Aorta (tissue), 5 donors: Measurements from ENCODE around the gene VRK3. TPM values are rescaled to one million over a fixed set of nuclear protein-coding genes. Genes with fewer than 3 reads are reported as not detected.
"Not testable (repeated sequence)": the region's sequence is repeated elsewhere in the genome, so short reads cannot be mapped to it uniquely, and the experiment has no call there.

ENCODE experiments used
- ATAC-seq: fragments of 200-7000 bp; cut with Tn5 transposase; one replicate; pipeline ENCODE4 v1.9.1; 2022; ENCODE audit warnings: moderate library complexity; ENCODE audit not compliant: low FRiP score
- DNase-seq, 2 donors: peaks; one replicate each; pipeline ENCODE4 v3.0.0-alpha.2; 2020
- H3K27ac ChIP-seq, 2 donors: one replicate each; pipeline ENCODE4 v1.5.1; 2013; ENCODE audit warnings: low read length in 2 of 2, mild to moderate bottlenecking in 2 of 2, moderate library complexity in 2 of 2, control low read depth in 1 of 2, inconsistent platforms in 1 of 2, low read depth in 1 of 2
- H3K27me3 ChIP-seq, 2 donors: one replicate each; pipeline ENCODE4 v1.6.1; 2013; ENCODE audit warnings: control low read depth in 1 of 2, low read length in 1 of 2, mild to moderate bottlenecking in 1 of 2, moderate library complexity in 1 of 2; ENCODE audit not compliant: insufficient read depth in 2 of 2, control insufficient read depth in 1 of 2
- H3K36me3 ChIP-seq, 2 donors: one replicate each; pipeline ENCODE4 v1.6.1; 2013; ENCODE audit warnings: control low read depth in 1 of 2, low read length in 1 of 2, mild to moderate bottlenecking in 1 of 2; ENCODE audit not compliant: insufficient read depth in 2 of 2, control insufficient read depth in 1 of 2
- H3K4me1 ChIP-seq, 2 donors: one replicate each; pipeline ENCODE4 v1.6.1; 2013; ENCODE audit warnings: low read length in 2 of 2, control low read depth in 1 of 2, mild to moderate bottlenecking in 1 of 2, moderate library complexity in 1 of 2; ENCODE audit not compliant: insufficient read depth in 2 of 2, control insufficient read depth in 1 of 2
- H3K4me3 ChIP-seq, 2 donors: one replicate each; pipeline ENCODE4 v1.5.1; 2013; ENCODE audit warnings: low read length in 2 of 2, control low read depth in 1 of 2, mild to moderate bottlenecking in 1 of 2
- H3K9me3 ChIP-seq: one replicate; pipeline ENCODE4 v1.6.1; 2013; ENCODE audit warnings: mild to moderate bottlenecking, low read length; ENCODE audit not compliant: control insufficient read depth
- WGBS, 2 donors: extraction: QIAGEN DNeasy Blood & Tissue Kit; methylation state at CpG; one replicate each; pipeline ENCODE4 v1.1.7; 2013; 5-methylcytosine and 5-hydroxymethylcytosine counted together
- intact Hi-C, 2 donors: fragments of 100-400 bp; cut with DNase I; formaldehyde crosslinking; loops; one replicate each; pipeline versions ENCODE4 v1.14.2 to v1.15.0; 2022
- polyA plus RNA-seq, 2 donors: library from polyadenylated mRNA; stranded (reverse); fragments of 200-250 nt; gene quantifications; one replicate each; pipeline ENCODE4 v1.2.3, GENCODE V29; 2013
- total RNA-seq, 2 donors: library from RNA; stranded (reverse); fragmentation: NEBNext Ultra II Directional; extraction: Animal tissue kit (Norgen Biotek cat#: 25700); gene quantifications; one replicate each; pipeline ENCODE4 v1.2.1, GENCODE V29; 2021
- donor health status: healthy with polysubstance abuse.
- donor health status: Bipolar disorder and iron deficiency.
- donor health status: DM: no; HTN: no; CAD: no.
- donor health status: DM: no; HTN: no; CAD: no.
- donor health status: DM: yes; HTN: yes; CAD: no.

VRK3 gene
- total and polyA plus RNA-seq, 4 donors = 23.7 to 40.5 (median 31.8) TPM

DNA sequence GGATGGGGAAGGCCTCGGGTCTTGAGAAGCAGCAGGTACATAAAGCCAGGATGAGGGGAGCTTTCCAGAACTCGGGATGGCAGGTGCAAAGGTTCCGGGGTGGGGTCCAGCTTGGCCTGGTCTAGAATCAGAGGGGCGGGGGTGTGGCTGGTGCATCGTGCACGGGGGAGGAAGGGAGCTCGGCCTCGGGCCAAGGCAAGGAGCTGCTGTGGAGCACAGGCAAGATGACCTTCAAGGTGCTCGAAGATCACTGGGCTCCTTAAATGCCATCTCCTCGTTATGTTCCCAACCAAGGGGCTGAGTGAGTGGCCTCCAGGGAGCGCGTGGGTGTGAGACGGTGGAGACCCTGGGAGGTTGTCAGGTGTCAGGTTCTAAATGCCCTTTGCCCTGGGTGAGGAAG, 48.1 kb downstream of the VRK3 start:
- no peak overlapping the region for H3K27ac ChIP-seq
- no peaks in the 10 kb centered on the region for H3K36me3 ChIP-seq
- no peaks in the 10 kb centered on the region for H3K9me3 ChIP-seq
- intact Hi-C loops = no loop called here
- ATAC-seq (no peak), DNase-seq (no peak)
- 85 to 87% methylated on average over 13 of the region's 13 CpGs for WGBS, 2 donors
- no peaks in the 10 kb centered on the region for H3K4me1 ChIP-seq
- H3K27me3 ChIP-seq = no peaks in the 10 kb centered on the region
- no peak overlapping the region for H3K4me3 ChIP-seq

- H3K4me3 ChIP-seq = no peak overlapping the region
- H3K9me3 ChIP-seq = no peaks in the 10 kb centered on the region
- no peaks in the 10 kb centered on the region for H3K4me1 ChIP-seq
- H3K27ac ChIP-seq = no peak overlapping the region
- 58 to 63% methylated on average over 3 of the region's 3 CpGs for WGBS, 2 donors
- H3K36me3 ChIP-seq = no peaks in the 10 kb centered on the region
- DNase-seq (no peak), ATAC-seq (no peak)
- intact Hi-C loops = no loop called here
- no peaks in the 10 kb centered on the region for H3K27me3 ChIP-seq
Observed at GRCh38 chr19:49976496-49976895, 48.7 kb downstream of the VRK3 start.

DNA sequence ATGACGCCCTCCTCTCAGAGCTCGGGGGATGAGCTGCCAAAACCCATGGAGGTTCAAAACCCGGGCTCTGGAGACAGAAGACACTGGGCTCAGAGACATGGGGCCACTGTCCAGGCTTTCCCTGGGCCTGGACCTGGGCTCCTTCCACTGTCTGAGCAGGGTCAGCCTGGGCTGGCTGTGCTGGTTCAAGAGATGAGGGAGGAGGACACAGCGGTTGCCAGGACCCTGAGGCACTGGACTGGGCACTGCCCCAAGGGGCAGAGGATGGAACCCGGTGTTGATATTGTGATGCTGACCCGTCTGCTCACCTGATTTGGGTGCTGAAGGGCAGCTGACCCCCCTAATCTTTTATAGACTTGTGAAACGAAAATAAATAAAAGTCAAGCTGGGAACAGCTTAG, 50.1 kb downstream of the VRK3 start:
- Histone ChIP-seq H3K36me3 (no peaks in the 10 kb centered on the region), H3K9me3 (no peaks in the 10 kb centered on the region), H3K27me3 (no peaks in the 10 kb centered on the region), H3K4me3 (no peak overlapping the region), H3K4me1 (no peaks in the 10 kb centered on the region), H3K27ac (no peak overlapping the region)
- ATAC-seq = no peak
- no peak for DNase-seq
- intact Hi-C loops = no loop called here
- 82 to 83% methylated on average over 7 of the region's 7 CpGs for WGBS, 2 donors

- H3K4me3 ChIP-seq = no peak overlapping the region
- DNase-seq (peak in 1 of 2 donors; percentile 81), ATAC-seq (no peak)
- no peaks in the 10 kb centered on the region for H3K27me3 ChIP-seq
- no peaks in the 10 kb centered on the region for H3K36me3 ChIP-seq
- no peaks in the 10 kb centered on the region for H3K4me1 ChIP-seq
- intact Hi-C loops = no loop called here
- no peaks in the 10 kb centered on the region for H3K9me3 ChIP-seq
- H3K27ac ChIP-seq = no peak overlapping the region
- 87 to 88% methylated on average over 18 of the region's 18 CpGs for WGBS, 2 donors
Observed at GRCh38 chr19:49973987-49974386, 51.2 kb downstream of the VRK3 start.

DNA sequence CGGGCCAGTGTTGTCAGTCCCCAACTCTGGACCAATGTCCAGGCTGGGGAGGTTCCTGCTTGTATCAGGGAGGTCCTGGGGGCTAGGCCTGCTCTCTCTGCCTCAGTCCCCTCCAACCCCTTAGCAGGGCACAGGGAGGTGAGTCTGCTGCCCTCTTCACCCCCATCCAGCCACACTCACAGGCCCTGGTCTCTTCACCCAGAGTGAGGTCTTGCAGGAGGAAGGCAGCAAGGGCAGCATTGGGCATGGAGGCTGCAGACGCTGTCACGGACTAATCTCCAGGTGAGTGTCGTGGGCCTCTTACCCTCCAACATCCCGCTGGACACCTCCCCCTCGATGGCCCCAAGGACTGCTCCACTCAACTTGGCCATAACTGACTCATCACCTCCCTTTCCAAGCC, 52.3 kb downstream of the VRK3 start:
- 81 to 89% methylated on average over 6 of the region's 6 CpGs for WGBS, 2 donors
- intact Hi-C loops = no loop called here
- no peak overlapping the region for H3K27ac ChIP-seq
- no peaks in the 10 kb centered on the region for H3K9me3 ChIP-seq
- H3K4me3 ChIP-seq = no peak overlapping the region
- no peak for DNase-seq
- no peaks in the 10 kb centered on the region for H3K4me1 ChIP-seq
- H3K36me3 ChIP-seq = no peaks in the 10 kb centered on the region
- ATAC-seq = no peak
- H3K27me3 ChIP-seq = no peaks in the 10 kb centered on the region

GRCh38 chr19:49971991-49972411, 53.2 kb downstream of the VRK3 start:
- 68 to 70% methylated on average over 12 of the region's 12 CpGs for WGBS, 2 donors
- H3K36me3 ChIP-seq = no peaks in the 10 kb centered on the region
- H3K9me3 ChIP-seq = no peaks in the 10 kb centered on the region
- no peak overlapping the region for H3K27ac ChIP-seq
- no peak for ATAC-seq
- intact Hi-C loops = no loop called here
- no peak for DNase-seq
- no peak overlapping the region for H3K4me3 ChIP-seq
- no peaks in the 10 kb centered on the region for H3K4me1 ChIP-seq
- no peaks in the 10 kb centered on the region for H3K27me3 ChIP-seq

GRCh38 chr19:49969355-49969754, 55.8 kb downstream of the VRK3 start:
- H3K9me3 ChIP-seq, H3K27me3 ChIP-seq, H3K4me1 ChIP-seq, H3K27ac ChIP-seq, intact Hi-C loops, H3K4me3 ChIP-seq, H3K36me3 ChIP-seq: not testable (repeated sequence)
- peak; percentile 46 for ATAC-seq
- 24 to 25% methylated on average over 4 to 5 of the region's 9 CpGs for WGBS, 2 donors
- peak in 1 of 2 donors; percentile 62 for DNase-seq

GRCh38 chr19:49968279-49968922, 56.8 kb downstream of the VRK3 start:
- DNase-seq (peak in 1 of 2 donors; percentile 46), ATAC-seq (no peak)
- Histone ChIP-seq H3K4me1 (no peaks in the 10 kb centered on the region), H3K27me3 (no peaks in the 10 kb centered on the region), H3K36me3 (no peaks in the 10 kb centered on the region), H3K9me3 (no peaks in the 10 kb centered on the region), H3K27ac (no peak overlapping the region), H3K4me3 (no peak overlapping the region)
- WGBS, 2 donors = 79 to 84% methylated on average over 5 of the region's 5 CpGs
- intact Hi-C loops = no loop called here

GRCh38 chr19:49960980-49961379, 64.2 kb downstream of the VRK3 start, which contains the start of gene SIGLEC11:
TSS of gene SIGLEC11 (minus strand) at chr19:49961172. CDS start at chr19:49961081, 91 bp downstream.
- H3K36me3 ChIP-seq, H3K4me1 ChIP-seq, intact Hi-C loops, H3K4me3 ChIP-seq, DNase-seq, H3K27me3 ChIP-seq, H3K9me3 ChIP-seq, H3K27ac ChIP-seq: not testable (repeated sequence)
- ATAC-seq = peak; percentile 19
- WGBS, 2 donors = 67 to 73% methylated on average over 5 of the region's 10 CpGs
